EL (cell line): ENCODE results near the gene CCDC60.

Experiments used
- DNase-seq: peaks from one replicate; pipeline ENCODE4 v3.0.0-alpha.2; 2016

CCDC60 gene

GRCh38 chr12:119450771-119451170, 116.2 kb downstream of the CCDC60 start:
- DNase-seq = no peak

GRCh38 chr12:119456824-119457223, 122.3 kb downstream of the CCDC60 start:
- DNase-seq = no peak

- DNase-seq = no peak
Observed at GRCh38 chr12:119457271-119457670, 122.7 kb downstream of the CCDC60 start.

GRCh38 chr12:119459481-119459880, 125.0 kb downstream of the CCDC60 start:
- DNase-seq = no peak

- no peak for DNase-seq
Observed at GRCh38 chr12:119460876-119461275, 126.3 kb downstream of the CCDC60 start.

GRCh38 chr12:119461636-119462214, 127.2 kb downstream of the CCDC60 start:
- no peak for DNase-seq

- no peak for DNase-seq
Observed at GRCh38 chr12:119463211-119463926, 128.8 kb downstream of the CCDC60 start.

- DNase-seq = no peak
Observed at GRCh38 chr12:119468296-119468695, 133.8 kb downstream of the CCDC60 start.

- no peak for DNase-seq
Observed at GRCh38 chr12:119475650-119476049, 141.1 kb downstream of the CCDC60 start.

GRCh38 chr12:119476951-119477350, 142.4 kb downstream of the CCDC60 start:
- no peak for DNase-seq

GRCh38 chr12:119479121-119479561, 144.6 kb downstream of the CCDC60 start:
- DNase-seq = no peak

GRCh38 chr12:119480551-119480950, 146.0 kb downstream of the CCDC60 start:
- DNase-seq = no peak

- DNase-seq = no peak
Observed at GRCh38 chr12:119486599-119487154, 152.1 kb downstream of the CCDC60 start.

- DNase-seq = no peak
Observed at GRCh38 chr12:119491814-119492213, 157.3 kb downstream of the CCDC60 start.

- no peak for DNase-seq
Observed at GRCh38 chr12:119500209-119500608, 165.7 kb downstream of the CCDC60 start.

- no peak for DNase-seq
Observed at GRCh38 chr12:119501052-119501451, 166.5 kb downstream of the CCDC60 start.

GRCh38 chr12:119505001-119505400, 170.5 kb downstream of the CCDC60 start:
- no peak for DNase-seq

GRCh38 chr12:119512772-119513497, 178.4 kb downstream of the CCDC60 start:
- peak; percentile 6 for DNase-seq

- DNase-seq = no peak
Observed at GRCh38 chr12:119528241-119528640, 193.7 kb downstream of the CCDC60 start.

GRCh38 chr12:119540476-119540875, 205.9 kb downstream of the CCDC60 start:
- DNase-seq = no peak

- DNase-seq = peak; percentile 59
Observed at GRCh38 chr12:119544765-119545625, 210.5 kb downstream of the CCDC60 start.

GRCh38 chr12:119546340-119546739, 211.8 kb downstream of the CCDC60 start:
- DNase-seq = no peak

- DNase-seq = no peak
Observed at GRCh38 chr12:119547001-119547400, 212.5 kb downstream of the CCDC60 start.
